SK-N-SH treated with all-trans-retinoic acid at 6 μM for 48 hours (cell line): Measurements from ENCODE around the gene CDKN1B.
A peak's percentile ranks its signal among the peaks of the same experiment; 100 is the strongest.

ENCODE experiments used
- ATAC-seq: fragments of 200-7000 bp; cut with Tn5 transposase; 3 replicates; pipeline ENCODE4 v1.9.1; 2020; ENCODE audit warnings: mild to moderate bottlenecking, moderate library complexity
- ARNTL ChIP-seq: fragments of 450-650 bp; formaldehyde crosslinking; IDR thresholded peaks from 2 replicates; pipeline ENCODE4 v1.5.0; 2020; ENCODE audit warnings: low read depth, mild to moderate bottlenecking, moderate library complexity, borderline replicate concordance
- BACH2 ChIP-seq: fragments of 250-450 bp; sonication (Bioruptor Pico); IDR thresholded peaks from 2 replicates; pipeline ENCODE4 v1.9.0; 2021; ENCODE audit warnings: mild to moderate bottlenecking, borderline replicate concordance
- CSDC2 ChIP-seq: fragments of 250-450 bp; sonication (Bioruptor Pico); IDR thresholded peaks from 2 replicates; pipeline ENCODE4 v1.5.0; 2020; ENCODE audit warnings: mild to moderate bottlenecking, moderate library complexity
- ESRRG ChIP-seq: fragments of 250-450 bp; sonication (Bioruptor Pico); IDR thresholded peaks from 2 replicates; pipeline ENCODE4 v1.6.1; 2021; ENCODE audit warnings: mild to moderate bottlenecking
- GLIS3 ChIP-seq: fragments of 250-450 bp; sonication (Bioruptor Pico); IDR thresholded peaks from 2 replicates; pipeline ENCODE4 v1.5.0; 2020; ENCODE audit warnings: mild to moderate bottlenecking, moderate library complexity
- ISL1 ChIP-seq: fragments of 250-450 bp; sonication (Bioruptor Pico); IDR thresholded peaks from 2 replicates; pipeline ENCODE4 v2.1.2; 2022; ENCODE audit warnings: mild to moderate bottlenecking, moderate library complexity
- OSR1 ChIP-seq: fragments of 250-450 bp; sonication (Bioruptor Pico); IDR thresholded peaks from 2 replicates; pipeline ENCODE4 v1.8.0; 2022; ENCODE audit warnings: moderate library complexity, mild to moderate bottlenecking, inconsistent platforms
- PPARA ChIP-seq: fragments of 250-450 bp; sonication (Bioruptor Pico); IDR thresholded peaks from 2 replicates; pipeline ENCODE4 v1.5.0; 2020; ENCODE audit warnings: mild to moderate bottlenecking, borderline replicate concordance
- RARB ChIP-seq: fragments of 250-450 bp; sonication (Bioruptor Pico); IDR thresholded peaks from 2 replicates; pipeline ENCODE4 v1.8.0; 2021; ENCODE audit warnings: mild to moderate bottlenecking, moderate library complexity
- SNAI2 ChIP-seq: fragments of 250-450 bp; sonication (Bioruptor Pico); IDR thresholded peaks from 2 replicates; pipeline ENCODE4 v1.5.0; 2020; ENCODE audit warnings: mild to moderate bottlenecking, moderate library complexity
- TCF4 ChIP-seq: fragments of 250-450 bp; sonication (Bioruptor Pico); IDR thresholded peaks from 2 replicates; pipeline ENCODE4 v1.8.0; 2021; ENCODE audit warnings: mild to moderate bottlenecking, moderate library complexity, borderline replicate concordance
- ZC3H10 ChIP-seq: fragments of 250-450 bp; sonication (Bioruptor Pico); IDR thresholded peaks from 2 replicates; pipeline ENCODE4 v1.5.1; 2021; ENCODE audit warnings: mild to moderate bottlenecking, moderate library complexity
- ZFP3 ChIP-seq: fragments of 250-450 bp; sonication (Bioruptor Pico); IDR thresholded peaks from 2 replicates; pipeline ENCODE4 v1.5.0; 2020; ENCODE audit warnings: mild to moderate bottlenecking, moderate library complexity
- ZFP30 ChIP-seq: fragments of 450-650 bp; formaldehyde crosslinking; IDR thresholded peaks from 2 replicates; pipeline ENCODE4 v1.5.0; 2022; ENCODE audit warnings: mild to moderate bottlenecking, moderate library complexity
- ZNF565 ChIP-seq: fragments of 450-650 bp; formaldehyde crosslinking; conservative IDR thresholded peaks from 2 replicates; pipeline ENCODE4 v1.5.0; 2020; ENCODE audit warnings: low read depth, mild to moderate bottlenecking, moderate library complexity
- ZNF70 ChIP-seq: fragments of 450-650 bp; formaldehyde crosslinking; IDR thresholded peaks from 2 replicates; pipeline ENCODE4 v1.5.0; 2020; ENCODE audit warnings: mild to moderate bottlenecking, moderate library complexity
- TF ChIP-seq, protein P1 (sequence below): fragments of 250-450 bp; sonication (Bioruptor Pico); IDR thresholded peaks from 2 replicates; pipeline ENCODE4 v1.8.0; 2020; ENCODE audit warnings: mild to moderate bottlenecking, moderate library complexity, borderline replicate concordance
- TF ChIP-seq, protein P2 (sequence below): fragments of 250-450 bp; sonication (Bioruptor Pico); IDR thresholded peaks from 2 replicates; pipeline ENCODE4 v1.8.0; 2021; ENCODE audit warnings: low read depth, mild to moderate bottlenecking, moderate library complexity, borderline replicate concordance
- TF ChIP-seq, protein P3 (sequence below): fragments of 250-450 bp; sonication (Bioruptor Pico); IDR thresholded peaks from 2 replicates; pipeline ENCODE4 v1.5.1; 2020; ENCODE audit warnings: low read depth, mild to moderate bottlenecking, moderate library complexity
- TF ChIP-seq, protein P4 (sequence below): fragments of 250-450 bp; sonication (Bioruptor Pico); IDR thresholded peaks from 2 replicates; pipeline ENCODE4 v1.5.1; 2021; ENCODE audit warnings: mild to moderate bottlenecking, moderate library complexity
- TF ChIP-seq, protein P5 (sequence below): fragments of 250-450 bp; sonication (Bioruptor Pico); IDR thresholded peaks from 2 replicates; pipeline ENCODE4 v1.5.0; 2020; ENCODE audit warnings: mild to moderate bottlenecking, moderate library complexity

The CDKN1B gene

DNA sequence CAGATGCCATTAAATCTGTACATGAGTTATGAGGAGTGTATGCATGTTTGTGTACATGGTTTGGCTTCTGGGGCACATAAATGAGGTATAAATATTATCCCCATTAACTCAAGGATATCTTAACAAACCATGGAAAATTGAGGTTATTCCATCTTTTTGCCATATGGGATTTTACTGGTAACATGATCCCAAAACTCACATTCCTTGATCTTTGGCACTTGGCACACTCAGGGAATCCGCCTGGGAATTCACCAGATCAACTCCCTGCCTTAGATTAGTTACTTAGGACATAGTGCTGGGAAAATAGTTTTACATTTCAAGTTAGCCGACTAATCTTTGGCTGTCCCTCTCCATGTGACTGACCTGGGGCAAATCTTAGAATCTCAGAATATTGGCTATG lies 16.9 kb downstream of the CDKN1B start (continued):
- TF ChIP-seq, protein P1, sequence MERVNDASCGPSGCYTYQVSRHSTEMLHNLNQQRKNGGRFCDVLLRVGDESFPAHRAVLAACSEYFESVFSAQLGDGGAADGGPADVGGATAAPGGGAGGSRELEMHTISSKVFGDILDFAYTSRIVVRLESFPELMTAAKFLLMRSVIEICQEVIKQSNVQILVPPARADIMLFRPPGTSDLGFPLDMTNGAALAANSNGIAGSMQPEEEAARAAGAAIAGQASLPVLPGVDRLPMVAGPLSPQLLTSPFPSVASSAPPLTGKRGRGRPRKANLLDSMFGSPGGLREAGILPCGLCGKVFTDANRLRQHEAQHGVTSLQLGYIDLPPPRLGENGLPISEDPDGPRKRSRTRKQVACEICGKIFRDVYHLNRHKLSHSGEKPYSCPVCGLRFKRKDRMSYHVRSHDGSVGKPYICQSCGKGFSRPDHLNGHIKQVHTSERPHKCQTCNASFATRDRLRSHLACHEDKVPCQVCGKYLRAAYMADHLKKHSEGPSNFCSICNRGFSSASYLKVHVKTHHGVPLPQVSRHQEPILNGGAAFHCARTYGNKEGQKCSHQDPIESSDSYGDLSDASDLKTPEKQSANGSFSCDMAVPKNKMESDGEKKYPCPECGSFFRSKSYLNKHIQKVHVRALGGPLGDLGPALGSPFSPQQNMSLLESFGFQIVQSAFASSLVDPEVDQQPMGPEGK = no peak
- TF ChIP-seq ZC3H10 (CRISPR knock-in tag) (no peak), ZNF70 (CRISPR knock-in tag) (no peak)
- TF ChIP-seq, all 23 proteins: peak for 0

DNA sequence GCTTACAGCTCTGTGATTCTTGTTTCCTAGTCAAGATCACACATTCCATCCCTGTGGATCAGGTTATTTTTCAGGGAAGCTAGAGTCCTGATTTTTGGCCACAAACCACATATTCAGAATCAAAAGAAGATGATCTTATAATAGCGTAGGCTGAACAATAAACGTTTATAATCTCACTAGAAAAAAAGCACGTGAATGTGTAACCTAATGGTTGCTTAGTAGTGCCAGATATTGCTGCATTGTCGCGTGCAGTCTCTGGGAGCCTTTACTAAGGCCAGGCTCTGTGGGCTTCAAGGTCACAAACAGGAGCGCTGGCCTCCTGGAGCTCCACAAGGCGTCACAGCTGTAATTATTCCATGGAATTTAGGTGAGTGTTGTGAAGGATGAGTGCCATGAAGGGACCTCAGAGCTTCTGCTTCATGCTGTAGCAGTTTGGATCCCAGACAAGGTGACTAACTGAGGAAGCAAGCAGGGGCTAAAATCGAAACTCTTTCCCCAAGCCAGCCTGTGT lies 17.4 kb downstream of the CDKN1B start:
- peak; percentile 13 for ATAC-seq
- TF ChIP-seq GLIS3 (CRISPR knock-in tag) (no peak), PPARA (no peak), ZC3H10 (CRISPR knock-in tag) (no peak), CSDC2 (no peak), ESRRG (CRISPR knock-in tag) (no peak), ARNTL (no peak), ZNF70 (CRISPR knock-in tag) (no peak), SNAI2 (CRISPR knock-in tag) (no peak), BACH2 (CRISPR knock-in tag) (no peak), ZFP30 (CRISPR knock-in tag) (no peak), RARB (no peak), OSR1 (CRISPR knock-in tag) (no peak)
- TF ChIP-seq, protein P2, sequence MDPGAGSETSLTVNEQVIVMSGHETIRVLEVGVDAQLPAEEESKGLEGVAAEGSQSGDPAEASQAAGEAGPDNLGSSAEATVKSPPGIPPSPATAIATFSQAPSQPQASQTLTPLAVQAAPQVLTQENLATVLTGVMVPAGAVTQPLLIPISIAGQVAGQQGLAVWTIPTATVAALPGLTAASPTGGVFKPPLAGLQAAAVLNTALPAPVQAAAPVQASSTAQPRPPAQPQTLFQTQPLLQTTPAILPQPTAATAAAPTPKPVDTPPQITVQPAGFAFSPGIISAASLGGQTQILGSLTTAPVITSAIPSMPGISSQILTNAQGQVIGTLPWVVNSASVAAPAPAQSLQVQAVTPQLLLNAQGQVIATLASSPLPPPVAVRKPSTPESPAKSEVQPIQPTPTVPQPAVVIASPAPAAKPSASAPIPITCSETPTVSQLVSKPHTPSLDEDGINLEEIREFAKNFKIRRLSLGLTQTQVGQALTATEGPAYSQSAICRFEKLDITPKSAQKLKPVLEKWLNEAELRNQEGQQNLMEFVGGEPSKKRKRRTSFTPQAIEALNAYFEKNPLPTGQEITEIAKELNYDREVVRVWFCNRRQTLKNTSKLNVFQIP (CRISPR knock-in tag) = no peak
- TF ChIP-seq, protein P3, sequence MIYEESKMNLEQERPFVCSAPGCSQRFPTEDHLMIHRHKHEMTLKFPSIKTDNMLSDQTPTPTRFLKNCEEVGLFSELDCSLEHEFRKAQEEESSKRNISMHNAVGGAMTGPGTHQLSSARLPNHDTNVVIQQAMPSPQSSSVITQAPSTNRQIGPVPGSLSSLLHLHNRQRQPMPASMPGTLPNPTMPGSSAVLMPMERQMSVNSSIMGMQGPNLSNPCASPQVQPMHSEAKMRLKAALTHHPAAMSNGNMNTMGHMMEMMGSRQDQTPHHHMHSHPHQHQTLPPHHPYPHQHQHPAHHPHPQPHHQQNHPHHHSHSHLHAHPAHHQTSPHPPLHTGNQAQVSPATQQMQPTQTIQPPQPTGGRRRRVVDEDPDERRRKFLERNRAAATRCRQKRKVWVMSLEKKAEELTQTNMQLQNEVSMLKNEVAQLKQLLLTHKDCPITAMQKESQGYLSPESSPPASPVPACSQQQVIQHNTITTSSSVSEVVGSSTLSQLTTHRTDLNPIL = no peak
- TF ChIP-seq, protein P4, sequence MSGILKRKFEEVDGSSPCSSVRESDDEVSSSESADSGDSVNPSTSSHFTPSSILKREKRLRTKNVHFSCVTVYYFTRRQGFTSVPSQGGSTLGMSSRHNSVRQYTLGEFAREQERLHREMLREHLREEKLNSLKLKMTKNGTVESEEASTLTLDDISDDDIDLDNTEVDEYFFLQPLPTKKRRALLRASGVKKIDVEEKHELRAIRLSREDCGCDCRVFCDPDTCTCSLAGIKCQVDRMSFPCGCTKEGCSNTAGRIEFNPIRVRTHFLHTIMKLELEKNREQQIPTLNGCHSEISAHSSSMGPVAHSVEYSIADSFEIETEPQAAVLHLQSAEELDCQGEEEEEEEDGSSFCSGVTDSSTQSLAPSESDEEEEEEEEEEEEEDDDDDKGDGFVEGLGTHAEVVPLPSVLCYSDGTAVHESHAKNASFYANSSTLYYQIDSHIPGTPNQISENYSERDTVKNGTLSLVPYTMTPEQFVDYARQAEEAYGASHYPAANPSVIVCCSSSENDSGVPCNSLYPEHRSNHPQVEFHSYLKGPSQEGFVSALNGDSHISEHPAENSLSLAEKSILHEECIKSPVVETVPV (CRISPR knock-in tag) = no peak
- TF ChIP-seq, protein P5, sequence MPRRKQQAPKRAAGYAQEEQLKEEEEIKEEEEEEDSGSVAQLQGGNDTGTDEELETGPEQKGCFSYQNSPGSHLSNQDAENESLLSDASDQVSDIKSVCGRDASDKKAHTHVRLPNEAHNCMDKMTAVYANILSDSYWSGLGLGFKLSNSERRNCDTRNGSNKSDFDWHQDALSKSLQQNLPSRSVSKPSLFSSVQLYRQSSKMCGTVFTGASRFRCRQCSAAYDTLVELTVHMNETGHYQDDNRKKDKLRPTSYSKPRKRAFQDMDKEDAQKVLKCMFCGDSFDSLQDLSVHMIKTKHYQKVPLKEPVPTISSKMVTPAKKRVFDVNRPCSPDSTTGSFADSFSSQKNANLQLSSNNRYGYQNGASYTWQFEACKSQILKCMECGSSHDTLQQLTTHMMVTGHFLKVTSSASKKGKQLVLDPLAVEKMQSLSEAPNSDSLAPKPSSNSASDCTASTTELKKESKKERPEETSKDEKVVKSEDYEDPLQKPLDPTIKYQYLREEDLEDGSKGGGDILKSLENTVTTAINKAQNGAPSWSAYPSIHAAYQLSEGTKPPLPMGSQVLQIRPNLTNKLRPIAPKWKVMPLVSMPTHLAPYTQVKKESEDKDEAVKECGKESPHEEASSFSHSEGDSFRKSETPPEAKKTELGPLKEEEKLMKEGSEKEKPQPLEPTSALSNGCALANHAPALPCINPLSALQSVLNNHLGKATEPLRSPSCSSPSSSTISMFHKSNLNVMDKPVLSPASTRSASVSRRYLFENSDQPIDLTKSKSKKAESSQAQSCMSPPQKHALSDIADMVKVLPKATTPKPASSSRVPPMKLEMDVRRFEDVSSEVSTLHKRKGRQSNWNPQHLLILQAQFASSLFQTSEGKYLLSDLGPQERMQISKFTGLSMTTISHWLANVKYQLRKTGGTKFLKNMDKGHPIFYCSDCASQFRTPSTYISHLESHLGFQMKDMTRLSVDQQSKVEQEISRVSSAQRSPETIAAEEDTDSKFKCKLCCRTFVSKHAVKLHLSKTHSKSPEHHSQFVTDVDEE (CRISPR knock-in tag) = no peak

DNA sequence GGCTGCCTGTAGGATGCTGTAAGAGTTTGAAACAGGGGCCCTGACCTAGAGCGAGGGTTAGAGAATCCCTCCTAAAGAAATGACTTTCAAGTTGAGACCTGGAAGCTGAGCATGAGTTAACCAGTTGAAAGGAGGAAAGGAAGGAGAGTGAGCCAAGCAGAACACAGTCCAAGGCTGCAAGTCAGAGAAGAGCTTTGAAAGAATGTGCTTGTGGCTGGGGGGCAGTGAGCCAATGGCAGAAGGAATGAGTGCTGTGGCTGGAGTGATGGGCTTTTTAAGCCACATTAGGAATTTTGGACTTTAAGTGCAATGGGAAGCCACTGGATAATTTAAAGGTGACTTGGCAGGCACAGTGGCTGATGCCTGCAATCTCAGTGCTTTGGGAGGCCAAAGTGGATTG lies 18.1 kb downstream of the CDKN1B start:
- no peak for ATAC-seq
- TF ChIP-seq, protein P3 = no peak
- TF ChIP-seq ZNF565 (CRISPR knock-in tag) (no peak), ZC3H10 (CRISPR knock-in tag) (no peak), ZFP30 (CRISPR knock-in tag) (no peak), ESRRG (CRISPR knock-in tag) (no peak), GLIS3 (CRISPR knock-in tag) (no peak), ISL1 (CRISPR knock-in tag) (no peak), TCF4 (no peak), ZFP3 (CRISPR knock-in tag) (no peak), ARNTL (no peak), CSDC2 (no peak), PPARA (no peak), SNAI2 (CRISPR knock-in tag) (no peak), OSR1 (CRISPR knock-in tag) (no peak)
- TF ChIP-seq, protein P1 = no peak
- TF ChIP-seq, protein P2 (CRISPR knock-in tag) = no peak
